ENCODE data around the gene MVB12B.

MVB12B gene

GRCh38 chr9:126439402-126439765 lies 112.8 kb downstream of the MVB12B start:
- TF ChIP-seq ZFX (IDR thresholded peaks at IDR 0.05; ENCODE audit: borderline replicate concordance) (no peak), CTCF (IDR thresholded peaks at IDR 0.05) (no peak)
- H3K27ac ChIP-seq, result no peak overlapping the region

- TF ChIP-seq ZFX (IDR thresholded peaks at IDR 0.05; ENCODE audit: borderline replicate concordance) (no peak), CTCF (IDR thresholded peaks at IDR 0.05) (no peak)
- no peak overlapping the region for H3K27ac ChIP-seq
Observed at GRCh38 chr9:126439883-126440653, 113.4 kb downstream of the MVB12B start.

GRCh38 chr9:126440940-126441339 lies 114.3 kb downstream of the MVB12B start:
- no peak for TF ChIP-seq CTCF (IDR thresholded peaks at IDR 0.05)
- TF ChIP-seq ZFX (IDR thresholded peaks at IDR 0.05; ENCODE audit: borderline replicate concordance), result no peak
- no peak overlapping the region for H3K27ac ChIP-seq

- TF ChIP-seq ZFX (IDR thresholded peaks at IDR 0.05; ENCODE audit: borderline replicate concordance) (no peak), CTCF (IDR thresholded peaks at IDR 0.05) (no peak)
- H3K27ac ChIP-seq, result no peak overlapping the region
Observed at GRCh38 chr9:126442636-126443035, 116.0 kb downstream of the MVB12B start.

- TF ChIP-seq CTCF (IDR thresholded peaks at IDR 0.05) (no peak), ZFX (IDR thresholded peaks at IDR 0.05; ENCODE audit: borderline replicate concordance) (no peak)
- H3K27ac ChIP-seq, result no peak overlapping the region
Observed at GRCh38 chr9:126443144-126443543, 116.5 kb downstream of the MVB12B start.

- TF ChIP-seq CTCF (IDR thresholded peaks at IDR 0.05), result no peak
- no peak overlapping the region for H3K27ac ChIP-seq
Observed at GRCh38 chr9:126448136-126448535, 121.5 kb downstream of the MVB12B start.

GRCh38 chr9:126448865-126449577 lies 122.4 kb downstream of the MVB12B start:
- TF ChIP-seq ZFX (IDR thresholded peaks at IDR 0.05; ENCODE audit: borderline replicate concordance), result no peak
- TF ChIP-seq CTCF (IDR thresholded peaks at IDR 0.05), result no peak

More at GRCh38 chr9:126448865-126449577, 122.4 kb downstream of the MVB12B start:
- no peak overlapping the region for H3K27ac ChIP-seq

Data from 22Rv1 (cell line).